Small intestine (tissue), 7 donors: ENCODE results near the gene CREB5. TPM values are rescaled to one million over a fixed set of nuclear protein-coding genes. Genes with fewer than 3 reads are reported as not detected.

Experiments
- DNase-seq, 2 donors: peaks; one replicate each; pipeline versions ENCODE4 v3.0.0 to v3.0.0-alpha.2; 2013
- FAIRE-seq: peaks from 2 replicates; lab custom pipeline; 2012; peaks lifted over from hg19 to GRCh38; lab: Jason Lieb, UNC
- H3K27ac ChIP-seq, 3 donors: one replicate each; pipeline ENCODE4 v1.5.1; 2013; ENCODE audit warnings: low read length in 2 of 3, mild to moderate bottlenecking in 2 of 3, control low read depth in 1 of 3, inconsistent platforms in 1 of 3, low read depth in 1 of 3, moderate library complexity in 1 of 3
- H3K27me3 ChIP-seq, 3 donors: one replicate each; pipeline ENCODE4 v1.6.1; 2013; ENCODE audit warnings: low read length in 3 of 3, inconsistent platforms in 1 of 3; ENCODE audit not compliant: control insufficient read depth in 3 of 3, insufficient read depth in 3 of 3
- H3K36me3 ChIP-seq, 3 donors: one replicate each; pipeline ENCODE4 v1.6.1; 2013; ENCODE audit warnings: low read length in 3 of 3, inconsistent platforms in 1 of 3, low read depth in 1 of 3, mild to moderate bottlenecking in 1 of 3, moderate library complexity in 1 of 3; ENCODE audit not compliant: control insufficient read depth in 3 of 3, insufficient read depth in 2 of 3
- H3K4me1 ChIP-seq, 3 donors: one replicate each; pipeline ENCODE4 v1.6.1; 2013; ENCODE audit warnings: low read length in 2 of 3, inconsistent platforms in 1 of 3, low read depth in 1 of 3, mild to moderate bottlenecking in 1 of 3, moderate library complexity in 1 of 3; ENCODE audit not compliant: control insufficient read depth in 3 of 3, insufficient read depth in 2 of 3
- H3K4me3 ChIP-seq, 3 donors: one replicate each; pipeline ENCODE4 v1.5.1; 2013; ENCODE audit warnings: low read length in 3 of 3, control low read depth in 1 of 3, inconsistent platforms in 1 of 3, low read depth in 1 of 3, mild to moderate bottlenecking in 1 of 3, moderate library complexity in 1 of 3
- H3K9me3 ChIP-seq, 2 donors: one replicate each; pipeline ENCODE4 v1.6.1; 2013; ENCODE audit warnings: low read depth in 1 of 2, low read length in 1 of 2; ENCODE audit not compliant: control insufficient read depth in 2 of 2, insufficient read depth in 1 of 2
- WGBS, 3 donors: extraction: QIAGEN DNeasy Blood & Tissue Kit; methylation state at CpG; one replicate each; pipeline ENCODE4 v1.1.7; 2013; 5-methylcytosine and 5-hydroxymethylcytosine counted together
- polyA plus RNA-seq, 4 donors: library from polyadenylated mRNA; stranded (reverse) in 3 of 4; unstranded in 1 of 4; fragments of 200-250 nt in 3 of 4; fragments of 120-200 nt in 1 of 4; gene quantifications; one replicate each; pipeline versions ENCODE4 v1.2.1 to v1.2.3, GENCODE V29; 2013
- donor health status: healthy with polysubstance abuse.
- donor health status: control.
- donor health status: control.
- donor health status: Bipolar disorder and iron deficiency.
- donor health status: healthy.

CREB5 gene
- polyA plus RNA-seq, 4 donors: 0.27 to 3.0 (median 1.8) TPM; not detected in 1

GRCh38 chr7:28868712-28869111, 456.4 kb downstream of the CREB5 start:
- Histone ChIP-seq H3K36me3 (no peaks in the 10 kb centered on the region), H3K9me3 (no peaks in the 10 kb centered on the region), H3K4me1 (no peaks in the 10 kb centered on the region), H3K4me3 (no peak overlapping the region), H3K27me3 (peaks cover 0 to 9% (median 2%) of the 10 kb centered on the region in 3 donors), H3K27ac (no peak overlapping the region)
- 61 to 88% (median 62%) methylated on average over 2 of the region's 2 CpGs for WGBS, 3 donors
- no peak for DNase-seq
- FAIRE-seq: no peak

- Histone ChIP-seq H3K27me3 (peaks cover 0 to 4% (median 0%) of the 10 kb centered on the region in 3 donors), H3K36me3 (no peaks in the 10 kb centered on the region), H3K4me1 (no peaks in the 10 kb centered on the region), H3K9me3 (no peaks in the 10 kb centered on the region), H3K4me3 (no peak overlapping the region), H3K27ac (no peak overlapping the region)
- DNase-seq (no peak), FAIRE-seq (no peak)
- WGBS, 3 donors: 86 to 95% (median 93%) methylated on average over 2 of the region's 2 CpGs
These were observed 458.8 kb downstream of the CREB5 start for GRCh38 chr7:28871077-28871476.

GRCh38 chr7:28871631-28872030, 459.3 kb downstream of the CREB5 start:
- H3K9me3 ChIP-seq: no peaks in the 10 kb centered on the region
- H3K27me3 ChIP-seq: no peaks in the 10 kb centered on the region
- no peaks in the 10 kb centered on the region for H3K36me3 ChIP-seq
- H3K4me3 ChIP-seq: no peak overlapping the region
- no peaks in the 10 kb centered on the region for H3K4me1 ChIP-seq
- H3K27ac ChIP-seq: no peak overlapping the region
- no peak for DNase-seq
- no peak for FAIRE-seq

- DNase-seq (no peak), FAIRE-seq (no peak)
- no peaks in the 10 kb centered on the region for H3K36me3 ChIP-seq
These were observed 459.9 kb downstream of the CREB5 start for GRCh38 chr7:28872226-28872625.

GRCh38 chr7:28873365-28873764, 461.0 kb downstream of the CREB5 start:
- Histone ChIP-seq H3K4me3 (no peak overlapping the region), H3K4me1 (no peaks in the 10 kb centered on the region), H3K9me3 (no peaks in the 10 kb centered on the region), H3K27ac (no peak overlapping the region), H3K27me3 (no peaks in the 10 kb centered on the region), H3K36me3 (no peaks in the 10 kb centered on the region)
- no peak for DNase-seq
- WGBS, 3 donors: 34 to 55% (median 43%) methylated on average over 3 of the region's 3 CpGs
- FAIRE-seq: no peak

More at GRCh38 chr7:28872226-28872625, 459.9 kb downstream of the CREB5 start:
- Histone ChIP-seq H3K27ac (no peak overlapping the region), H3K4me1 (no peaks in the 10 kb centered on the region), H3K9me3 (no peaks in the 10 kb centered on the region), H3K4me3 (no peak overlapping the region), H3K27me3 (no peaks in the 10 kb centered on the region)
- 72 to 87% (median 84%) methylated on average over 4 of the region's 4 CpGs for WGBS, 3 donors

- FAIRE-seq (no peak), DNase-seq (no peak)
- 46 to 79% (median 58%) methylated on average over 1 of the region's 1 CpG for WGBS, 3 donors
- Histone ChIP-seq H3K9me3 (no peaks in the 10 kb centered on the region), H3K27me3 (no peaks in the 10 kb centered on the region), H3K27ac (no peak overlapping the region), H3K4me3 (no peak overlapping the region), H3K4me1 (no peaks in the 10 kb centered on the region), H3K36me3 (no peaks in the 10 kb centered on the region)
These were observed 461.7 kb downstream of the CREB5 start for GRCh38 chr7:28874001-28874400.

Other genes with a start within 250 kb of the CREB5 start
- 1 to 10 TPM in 3 of 4 donors, under 1 TPM in 1; 0.67 to 4.6 (median 3.5) TPM for gene JAZF1, start 231.7 kb upstream of the CREB5 start, polyA plus RNA-seq